Activated naive CD4-positive, alpha-beta T cell treated with anti-CD3 and anti-CD28 coated beads, Interleukin-2, amount 10 ng/mL, durations not matched to agents 5 hours and 36 hours (primary cell): ENCODE data around the gene CMPK1. TPM values are rescaled to one million over a fixed set of nuclear protein-coding genes. Genes with fewer than 3 reads are reported as not detected.

Experiments used
- total RNA-seq, 2 experiments: library from RNA; stranded (reverse); gene quantifications; one replicate each; pipeline ENCODE4 v1.2.3, GENCODE V29; 2021

The CMPK1 gene, protein sequence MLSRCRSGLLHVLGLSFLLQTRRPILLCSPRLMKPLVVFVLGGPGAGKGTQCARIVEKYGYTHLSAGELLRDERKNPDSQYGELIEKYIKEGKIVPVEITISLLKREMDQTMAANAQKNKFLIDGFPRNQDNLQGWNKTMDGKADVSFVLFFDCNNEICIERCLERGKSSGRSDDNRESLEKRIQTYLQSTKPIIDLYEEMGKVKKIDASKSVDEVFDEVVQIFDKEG
- total RNA-seq, result 100 to 1,000 TPM in 1 of 2 experiments, 10 to 100 TPM in 1; 99.5 to 102 TPM

DNA sequence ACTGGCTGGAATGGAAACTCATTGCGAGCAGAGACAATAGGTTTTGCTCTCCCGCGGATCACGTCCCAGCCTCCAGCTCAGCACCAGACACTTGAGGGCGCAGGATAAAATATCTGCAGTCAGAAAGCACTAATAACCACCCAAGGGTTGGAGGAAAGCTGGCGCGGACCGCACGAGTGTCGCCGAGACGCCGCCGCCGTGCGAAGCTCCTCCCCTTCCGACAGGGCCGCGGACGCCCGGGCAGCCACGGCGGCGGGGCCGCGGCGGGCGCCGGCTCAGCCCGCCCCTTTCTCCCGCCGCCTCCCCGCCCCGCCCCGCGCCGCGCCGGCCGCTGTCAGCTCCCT lies at the start of gene CMPK1:
Gene CMPK1 (plus strand): TSS at position 213 of the 344 bp plus-strand sequence. CDS start 156 bp downstream, outside the sequence.

DNA sequence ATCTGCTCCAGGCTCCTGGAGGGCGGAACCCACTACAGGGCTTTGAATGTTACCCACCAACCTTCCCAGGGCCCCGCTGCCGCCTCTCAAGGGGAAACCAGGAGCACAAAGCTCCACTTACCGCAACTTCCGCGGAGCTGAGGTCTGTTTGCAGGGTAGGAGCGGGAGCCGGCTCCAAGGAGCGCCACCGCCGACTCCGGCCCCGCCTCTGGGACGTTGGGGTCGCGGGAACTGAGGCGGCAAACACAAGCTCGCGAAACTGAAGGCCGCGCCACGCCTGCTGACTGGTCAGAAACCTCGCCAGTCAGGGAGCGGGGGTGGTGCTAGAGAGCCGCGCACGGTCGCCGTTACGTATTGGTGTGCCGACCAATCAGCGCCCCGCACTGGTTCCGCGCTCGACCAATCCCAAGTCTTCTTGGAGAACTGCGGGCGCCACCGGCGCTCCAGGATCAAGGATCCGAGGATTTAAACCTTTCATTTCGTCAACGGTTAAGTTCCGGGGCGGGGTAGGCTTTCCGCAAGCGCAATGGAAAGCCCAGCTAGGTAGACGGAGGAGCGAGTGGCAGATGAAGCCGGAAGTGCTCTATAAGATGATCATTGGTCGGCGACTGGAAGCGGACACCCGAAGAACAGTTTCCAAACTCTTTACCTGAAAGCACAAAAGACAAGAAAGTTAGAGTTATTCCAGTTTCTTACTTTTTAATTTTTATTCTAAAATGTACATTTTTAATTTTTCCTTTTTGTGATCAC lies 19.5 kb upstream of the CMPK1 start, which contains the start of gene STIL:
Gene STIL (minus strand): TSS at position 233 of the 750 bp plus-strand sequence. CDS start 3,828 bp downstream, outside the sequence.

DNA sequence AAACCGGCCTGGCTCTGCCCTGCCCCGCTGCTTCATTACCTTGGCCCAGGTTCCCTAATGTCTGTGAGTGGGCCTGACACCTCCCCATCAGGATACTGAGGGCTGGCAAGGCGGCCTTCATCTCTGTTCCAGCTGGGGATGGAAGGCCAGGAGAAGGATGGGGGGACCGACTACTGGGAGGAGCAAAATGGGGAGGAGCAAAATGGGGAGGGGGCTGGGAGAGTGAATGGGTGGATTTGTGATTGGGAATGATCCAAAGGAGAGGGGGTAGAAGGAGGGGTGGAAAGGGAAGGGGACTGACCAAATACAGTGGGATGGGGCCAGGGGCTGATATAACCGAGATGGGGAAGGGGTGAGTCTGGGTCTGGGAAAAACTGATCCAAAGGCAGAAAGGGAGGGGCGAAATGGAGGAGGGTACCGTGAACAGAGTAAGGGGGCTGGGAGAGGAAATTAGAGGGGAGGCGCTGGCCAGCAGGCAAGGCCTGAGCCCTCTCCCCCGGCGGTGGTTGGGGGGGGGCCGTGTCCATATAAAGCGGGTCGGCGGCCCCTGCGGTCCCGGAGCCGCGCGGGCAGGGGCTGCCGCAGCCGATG lies 82.2 kb downstream of the CMPK1 start, which contains the start of gene FOXE3:
Gene FOXE3 (plus strand): TSS at position 558 of the 591 bp plus-strand sequence. CDS start 31 bp downstream, at position 589.

Other genes starting within 250 kb of the CMPK1 start
- gene CYP4A22, start 196.3 kb upstream of the CMPK1 start, total RNA-seq, result not detected
- not detected for gene PDZK1IP1, start 143.8 kb upstream of the CMPK1 start, total RNA-seq
- gene TAL1, start 101.6 kb upstream of the CMPK1 start, total RNA-seq, result not detected
- 10 to 100 TPM; 31.1 to 33.2 TPM for gene STIL, start 19.6 kb upstream of the CMPK1 start, total RNA-seq
- not detected for gene FOXE3, start 82.5 kb downstream of the CMPK1 start, total RNA-seq
- under 1 TPM; 0.20 to 0.36 TPM for gene FOXD2, start 104.3 kb downstream of the CMPK1 start, total RNA-seq